Measurements from ENCODE around the gene LRMDA.

The LRMDA gene

GRCh38 chr10:76336213-76336963 lies 905.0 kb downstream of the LRMDA start:
- no peak for DNase-seq

DNA sequence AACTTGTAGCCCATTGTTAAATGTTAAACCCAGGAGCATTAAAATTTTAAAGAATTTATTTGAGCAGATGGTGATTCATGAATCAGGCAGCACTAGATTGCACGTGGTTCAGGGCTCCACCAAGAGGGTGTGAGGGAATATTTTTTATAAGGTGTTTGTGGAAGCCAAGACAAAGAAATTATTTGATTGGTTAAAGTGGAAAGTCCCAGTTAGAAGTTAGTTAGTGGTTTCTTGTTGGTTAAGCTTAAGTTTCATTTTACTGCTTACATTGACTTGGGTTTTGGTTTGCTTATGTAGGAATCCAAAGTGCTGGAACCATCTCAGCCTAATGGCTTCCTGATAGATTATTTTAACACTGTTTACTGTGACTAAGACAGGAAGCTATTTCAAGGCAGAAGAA lies 906.2 kb downstream of the LRMDA start:
- DNase-seq = no peak

GRCh38 chr10:76338187-76338586 lies 906.8 kb downstream of the LRMDA start:
- DNase-seq = no peak

DNA sequence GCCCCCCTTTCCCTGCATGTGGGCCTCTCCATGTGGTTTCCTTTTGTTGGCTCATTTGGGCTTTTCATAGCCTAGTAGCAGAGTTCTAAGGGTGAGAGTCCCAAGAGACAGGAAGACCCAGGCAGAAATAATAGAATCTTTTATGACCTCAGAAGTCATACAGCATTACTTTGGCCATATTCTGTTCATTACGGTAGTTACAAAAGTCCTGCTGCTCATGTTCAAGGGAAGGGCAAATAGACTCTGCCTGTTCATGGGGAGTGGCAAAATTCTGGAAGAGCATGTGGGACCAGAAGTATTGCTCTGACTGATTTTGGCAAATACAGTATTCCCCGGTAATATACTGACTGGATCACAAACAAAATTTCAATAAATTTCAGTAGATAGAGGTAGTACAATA lies 910.3 kb downstream of the LRMDA start:
- no peak for DNase-seq

GRCh38 chr10:76342996-76343395 lies 911.6 kb downstream of the LRMDA start:
- DNase-seq = no peak

DNA sequence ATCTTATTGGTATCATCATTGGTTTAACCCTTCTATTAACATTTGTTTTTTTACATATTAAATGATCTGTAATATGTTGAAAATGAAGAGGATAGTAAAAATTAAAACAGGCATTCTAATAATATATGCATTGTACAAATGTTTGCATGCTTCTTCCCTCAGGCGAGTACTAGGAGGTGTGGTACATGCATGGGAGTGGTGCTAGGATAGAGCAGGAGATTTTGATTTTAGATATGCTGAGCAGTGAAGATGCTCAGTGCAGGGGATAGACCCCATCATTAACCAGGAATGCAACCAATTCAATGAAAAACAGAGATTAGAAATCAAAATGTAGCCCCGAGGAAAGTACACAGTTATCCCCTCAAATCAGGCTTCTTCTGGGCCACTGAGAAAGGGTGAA lies 916.4 kb downstream of the LRMDA start:
- no peak for DNase-seq

DNA sequence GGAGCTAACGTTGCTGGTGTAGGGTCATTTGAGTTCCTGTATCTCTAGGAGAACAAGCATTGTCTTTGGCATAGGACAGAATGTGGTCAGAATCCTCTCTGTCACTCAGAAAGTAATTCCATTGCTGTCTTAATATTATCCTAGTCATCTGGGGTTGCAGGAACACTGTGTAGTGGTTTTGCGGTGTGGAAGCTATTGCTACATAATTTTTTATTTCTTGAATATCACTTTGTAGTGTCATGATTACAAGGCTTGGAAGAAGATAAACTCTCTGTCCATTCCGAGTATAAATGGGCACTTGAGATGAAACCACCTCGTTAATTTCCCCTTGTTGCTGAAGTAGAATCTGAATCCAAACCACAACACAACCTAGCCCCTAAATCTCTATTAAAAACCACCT lies 919.2 kb downstream of the LRMDA start:
- no peak for DNase-seq

DNA sequence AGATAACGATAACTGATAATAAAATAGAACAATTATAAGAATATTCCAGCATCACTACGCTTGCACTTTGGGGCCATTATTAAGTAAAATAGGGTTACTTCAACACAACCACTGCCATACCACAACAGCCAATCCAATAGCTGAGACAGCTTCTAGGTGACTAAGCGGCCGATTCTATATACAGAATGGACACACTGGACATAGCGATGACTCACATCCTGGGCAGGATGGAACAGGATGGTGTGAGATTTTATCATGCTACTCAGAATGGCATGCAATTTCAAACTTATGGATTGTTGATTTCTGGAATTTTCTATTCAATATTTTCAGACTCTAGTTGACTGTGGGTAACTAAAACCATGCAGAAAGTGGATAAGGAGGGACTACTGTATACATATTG lies 920.9 kb downstream of the LRMDA start:
- no peak for DNase-seq

DNA sequence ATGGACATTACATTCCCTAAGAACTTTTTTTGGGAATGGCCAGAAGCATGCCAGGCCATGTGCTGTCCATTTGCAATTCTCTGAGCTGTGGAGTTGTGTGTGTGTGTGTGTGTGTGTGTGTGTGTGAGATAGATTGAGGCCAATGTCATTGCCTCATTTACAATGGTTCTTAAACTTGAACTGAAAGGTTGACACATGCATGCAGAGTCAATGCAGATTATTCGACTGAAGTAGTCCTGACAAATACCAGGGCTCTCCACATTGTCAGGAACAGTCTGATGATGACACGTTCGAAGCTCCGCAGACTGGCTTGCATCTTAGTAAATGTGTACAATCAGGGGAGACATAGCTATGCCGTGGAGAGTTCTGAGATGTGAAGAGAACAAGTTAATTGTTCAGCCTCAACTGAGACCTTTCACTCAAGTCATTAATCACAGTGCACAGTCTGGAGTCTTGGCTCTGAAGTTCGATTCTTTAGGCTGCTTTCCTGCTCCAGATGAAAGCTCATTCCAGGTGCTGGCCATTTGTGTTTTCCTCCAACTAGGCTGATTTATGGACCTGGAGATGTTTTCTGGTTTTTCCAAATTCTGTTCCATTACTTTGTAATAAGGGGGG lies 921.9 kb downstream of the LRMDA start:
- no peak for DNase-seq

DNA sequence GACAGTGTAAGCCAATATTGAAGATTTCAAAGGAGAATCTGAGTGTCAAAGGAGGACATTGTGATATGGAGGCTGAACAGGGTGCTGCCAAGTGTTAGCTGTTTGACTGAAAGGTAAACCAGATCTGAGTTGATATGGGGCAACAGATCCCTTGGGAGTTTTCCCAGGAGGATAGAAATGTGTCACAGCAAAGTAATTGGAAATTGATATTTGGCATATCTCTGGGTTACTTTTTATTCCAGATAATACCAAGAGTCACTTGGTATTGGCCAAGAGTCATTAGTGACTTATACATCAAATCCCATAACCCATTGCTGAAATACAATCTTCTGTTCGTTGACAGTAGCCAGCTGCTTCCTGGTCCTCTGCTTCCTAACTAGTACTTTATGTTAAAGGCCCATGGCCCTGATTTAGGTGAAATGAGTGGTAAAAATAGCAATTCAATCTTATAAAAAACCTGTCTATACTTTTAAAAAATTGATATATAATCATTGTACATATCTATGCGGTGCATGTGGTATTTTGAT lies 922.9 kb downstream of the LRMDA start:
- DNase-seq = no peak

GRCh38 chr10:76354921-76355320 lies 923.5 kb downstream of the LRMDA start:
- no peak for DNase-seq

- no peak for DNase-seq
Measured at GRCh38 chr10:76356557-76356956, 925.1 kb downstream of the LRMDA start.

DNA sequence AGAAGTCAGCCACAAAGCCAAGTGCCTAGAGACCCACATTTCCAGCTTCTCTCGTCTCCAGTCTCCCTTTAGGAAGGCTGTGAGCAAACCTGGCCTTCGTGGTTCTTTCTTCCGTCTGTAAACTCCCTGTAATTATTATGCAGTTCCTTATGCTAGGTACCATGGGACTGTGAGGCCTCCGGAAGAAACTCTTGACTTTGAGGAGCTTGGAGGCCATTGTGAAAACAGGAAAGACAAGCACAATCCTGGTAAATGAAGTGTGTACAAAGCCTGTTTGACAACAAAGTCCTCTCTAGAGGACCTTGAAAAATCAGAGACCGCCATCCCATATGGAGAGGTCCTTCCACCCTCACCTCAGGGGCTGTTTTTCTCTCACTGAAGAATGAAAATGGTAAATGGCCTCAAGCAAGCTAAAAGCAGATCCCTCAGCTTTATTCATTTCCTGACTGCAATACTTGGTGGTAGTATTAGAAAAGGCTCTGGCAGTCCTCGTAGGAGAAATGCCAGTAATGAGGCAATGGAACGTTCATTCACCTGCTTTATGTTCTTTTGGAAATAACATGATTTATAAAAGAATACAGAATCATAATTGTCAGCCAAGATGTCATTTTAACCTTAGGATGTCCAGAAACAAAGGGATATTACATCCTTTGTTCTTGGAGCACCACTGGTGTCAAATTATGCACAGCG lies 926.4 kb downstream of the LRMDA start:
- DNase-seq = no peak

- no peak for DNase-seq
Measured at GRCh38 chr10:76358743-76359395, 927.4 kb downstream of the LRMDA start.

DNA sequence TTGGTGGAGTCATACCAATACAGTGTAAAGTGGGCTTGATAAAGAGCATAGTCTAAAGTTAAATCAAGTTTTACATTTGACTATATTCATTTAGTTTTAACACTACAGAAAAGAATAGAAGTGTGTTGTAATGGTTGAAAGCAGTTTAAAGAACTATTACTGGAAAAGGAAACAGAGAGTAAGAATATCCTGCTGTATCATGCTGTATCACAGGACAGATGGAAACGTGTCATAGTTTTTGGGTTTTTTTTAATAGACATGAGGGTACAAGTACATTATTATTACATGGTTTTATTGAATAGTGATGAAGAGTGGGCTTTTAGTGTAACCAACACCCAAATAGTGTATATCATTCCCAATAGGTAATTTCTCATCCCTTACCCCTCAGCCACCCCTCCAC lies 944.3 kb downstream of the LRMDA start:
- DNase-seq = no peak

- DNase-seq = no peak
Measured at GRCh38 chr10:76382381-76382851, 951.0 kb downstream of the LRMDA start.

- DNase-seq = no peak
Measured at GRCh38 chr10:76388321-76389023, 957.0 kb downstream of the LRMDA start.

GRCh38 chr10:76393875-76394706 lies 962.7 kb downstream of the LRMDA start:
- no peak for DNase-seq

GRCh38 chr10:76394707-76395042 lies 963.3 kb downstream of the LRMDA start:
- DNase-seq = no peak

DNA sequence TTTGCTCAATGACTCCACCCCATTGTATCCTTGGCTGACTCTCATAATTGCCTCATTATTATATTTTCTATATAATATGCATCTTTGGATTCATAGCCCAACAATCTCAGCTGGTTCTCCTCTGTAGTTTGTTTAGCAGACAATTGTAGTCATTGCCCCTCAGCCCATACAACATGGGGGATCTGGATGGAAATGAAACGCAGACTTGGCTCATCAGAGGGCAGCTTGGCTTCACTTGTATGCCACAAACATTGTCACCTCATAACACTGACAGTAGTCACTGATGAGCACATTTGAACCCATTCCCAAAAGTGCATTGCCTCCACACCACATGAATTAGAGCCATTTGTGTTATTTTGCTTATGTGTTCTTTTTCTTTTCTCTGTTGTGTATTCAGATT lies 963.8 kb downstream of the LRMDA start:
- no peak for DNase-seq

DNA sequence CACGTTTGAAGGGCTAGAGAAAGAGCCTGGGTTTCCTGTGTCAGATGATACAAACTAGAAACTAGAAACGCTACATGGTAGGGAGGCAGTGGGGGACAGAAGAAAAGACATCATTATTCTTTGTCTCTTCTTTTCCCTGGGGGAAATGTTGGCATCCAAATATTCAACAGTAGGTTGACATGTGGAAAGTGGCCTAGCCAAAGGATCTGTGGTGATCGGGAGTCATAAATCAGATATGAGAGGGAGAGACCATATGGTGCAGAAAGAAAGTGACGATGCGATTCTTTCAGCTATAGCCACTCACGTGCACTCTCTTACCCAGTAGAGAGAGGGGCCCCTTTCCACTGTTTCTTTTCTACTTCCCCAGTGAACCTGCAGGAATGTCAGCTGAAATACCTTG lies 964.7 kb downstream of the LRMDA start:
- no peak for DNase-seq
